Activated CD4-positive, alpha-beta T cell treated with anti-CD3 and anti-CD28 coated beads, Interleukin-10, Interleukin-2, amounts not matched to agents 100 ng/mL and 50 ng/mL, durations not matched to agents 16 hours and 8 hours (primary cell): ENCODE results near the gene WFDC10B.
"Not testable (repeated sequence)": the region's sequence is repeated elsewhere in the genome, so short reads cannot be mapped to it uniquely, and the experiment has no call there.

ENCODE experiments used
- DNase-seq: peaks from one replicate; pipeline ENCODE4 v3.0.0-alpha.2; 2020

Gene WFDC10B

GRCh38 chr20:45646875-45647274, 57.9 kb downstream of the WFDC10B start:
- DNase-seq = no peak

GRCh38 chr20:45645869-45646268, 59.0 kb downstream of the WFDC10B start:
- DNase-seq = not testable (repeated sequence)

- DNase-seq = not testable (repeated sequence)
These were observed 63.7 kb downstream of the WFDC10B start for GRCh38 chr20:45641076-45641475.

GRCh38 chr20:45639687-45640086, 65.1 kb downstream of the WFDC10B start:
- DNase-seq = no peak

- DNase-seq = no peak
These were observed 68.3 kb downstream of the WFDC10B start for GRCh38 chr20:45636513-45636912.
